Osteocyte (in vitro differentiated cells): ENCODE data around the gene PTPA. TPM values are rescaled to one million over a fixed set of nuclear protein-coding genes. Genes with fewer than 3 reads are reported as not detected.

Experiments
- DNase-seq: peaks from one replicate; pipeline ENCODE4 v3.0.0; 2021; ENCODE audit warnings: mixed read lengths; ENCODE audit not compliant: unreplicated experiment; ENCODE audit errors: extremely low spot score
- H3K27ac Mint-ChIP-seq: one replicate; pipeline ENCODE4 v1.8.0; 2021; ENCODE audit warnings: mild to moderate bottlenecking, mixed read lengths; ENCODE audit not compliant: unreplicated experiment
- H3K27me3 Mint-ChIP-seq: one replicate; pipeline ENCODE4 v1.8.0; 2021; ENCODE audit warnings: mixed read lengths; ENCODE audit not compliant: unreplicated experiment
- H3K36me3 Mint-ChIP-seq: one replicate; pipeline ENCODE4 v1.8.0; 2021; ENCODE audit warnings: mixed read lengths; ENCODE audit not compliant: unreplicated experiment
- H3K4me1 Mint-ChIP-seq: one replicate; pipeline ENCODE4 v1.8.0; 2021; ENCODE audit warnings: mixed read lengths; ENCODE audit not compliant: unreplicated experiment
- H3K4me3 Mint-ChIP-seq: one replicate; pipeline ENCODE4 v1.8.0; 2021; ENCODE audit warnings: mild to moderate bottlenecking, moderate library complexity, mixed read lengths; ENCODE audit not compliant: unreplicated experiment
- H3K9me3 Mint-ChIP-seq: one replicate; pipeline ENCODE4 v1.8.0; 2021; ENCODE audit warnings: mixed read lengths; ENCODE audit not compliant: unreplicated experiment
- CTCF ChIP-seq: fragments of 200-600 bp; sonication (generic); IDR thresholded peaks from 2 replicates; pipeline ENCODE4 v1.5.0; 2021; ENCODE audit warnings: antibody characterized with exemption, mild to moderate bottlenecking, moderate library complexity
- total RNA-seq: library from RNA; stranded (reverse); gene quantifications from 2 replicates; pipeline ENCODE4 v1.2.1, GENCODE V29; 2021

PTPA gene
- total RNA-seq, 1 donor from 2014 or later: 140 TPM

- TF ChIP-seq CTCF: no peak
- no peak for DNase-seq
- H3K9me3 Mint-ChIP-seq: no peaks in the 10 kb centered on the region
- no peaks in the 10 kb centered on the region for H3K27me3 Mint-ChIP-seq
- H3K27ac Mint-ChIP-seq: no peak overlapping the region
- peaks cover 10% of the 10 kb centered on the region for H3K36me3 Mint-ChIP-seq
- H3K4me1 Mint-ChIP-seq: no peaks in the 10 kb centered on the region
- no peak overlapping the region for H3K4me3 Mint-ChIP-seq
These were observed 9.9 kb upstream of the PTPA start for GRCh38 chr9:129101279-129101678.

DNA sequence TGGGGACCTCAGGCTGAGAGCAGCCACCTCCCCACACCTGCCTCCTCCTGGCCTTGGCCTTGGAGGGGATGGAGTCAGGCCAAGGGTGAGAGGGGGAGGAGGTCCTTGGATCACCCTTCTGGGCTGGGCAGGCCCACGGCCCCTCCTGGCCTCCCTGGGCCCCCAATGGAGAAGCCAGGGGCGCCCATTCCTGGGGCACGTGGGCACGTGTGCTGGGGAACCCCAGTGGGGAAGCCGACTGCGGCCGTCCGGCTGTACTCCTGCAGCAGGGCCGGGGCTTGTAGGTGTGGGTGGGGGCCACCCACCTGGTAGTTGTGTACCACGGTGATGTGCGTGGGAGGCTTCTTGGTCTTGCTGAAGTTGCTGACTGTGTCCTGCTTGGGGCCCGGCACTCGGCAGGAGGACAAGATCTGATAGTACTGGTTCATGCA lies 9.1 kb upstream of the PTPA start:
- H3K4me3 Mint-ChIP-seq: no peak overlapping the region
- no peaks in the 10 kb centered on the region for H3K9me3 Mint-ChIP-seq
- H3K27ac Mint-ChIP-seq: no peak overlapping the region
- TF ChIP-seq CTCF: no peak
- H3K36me3 Mint-ChIP-seq: peaks cover 12% of the 10 kb centered on the region
- H3K4me1 Mint-ChIP-seq: no peaks in the 10 kb centered on the region
- H3K27me3 Mint-ChIP-seq: no peaks in the 10 kb centered on the region
- DNase-seq: no peak

DNA sequence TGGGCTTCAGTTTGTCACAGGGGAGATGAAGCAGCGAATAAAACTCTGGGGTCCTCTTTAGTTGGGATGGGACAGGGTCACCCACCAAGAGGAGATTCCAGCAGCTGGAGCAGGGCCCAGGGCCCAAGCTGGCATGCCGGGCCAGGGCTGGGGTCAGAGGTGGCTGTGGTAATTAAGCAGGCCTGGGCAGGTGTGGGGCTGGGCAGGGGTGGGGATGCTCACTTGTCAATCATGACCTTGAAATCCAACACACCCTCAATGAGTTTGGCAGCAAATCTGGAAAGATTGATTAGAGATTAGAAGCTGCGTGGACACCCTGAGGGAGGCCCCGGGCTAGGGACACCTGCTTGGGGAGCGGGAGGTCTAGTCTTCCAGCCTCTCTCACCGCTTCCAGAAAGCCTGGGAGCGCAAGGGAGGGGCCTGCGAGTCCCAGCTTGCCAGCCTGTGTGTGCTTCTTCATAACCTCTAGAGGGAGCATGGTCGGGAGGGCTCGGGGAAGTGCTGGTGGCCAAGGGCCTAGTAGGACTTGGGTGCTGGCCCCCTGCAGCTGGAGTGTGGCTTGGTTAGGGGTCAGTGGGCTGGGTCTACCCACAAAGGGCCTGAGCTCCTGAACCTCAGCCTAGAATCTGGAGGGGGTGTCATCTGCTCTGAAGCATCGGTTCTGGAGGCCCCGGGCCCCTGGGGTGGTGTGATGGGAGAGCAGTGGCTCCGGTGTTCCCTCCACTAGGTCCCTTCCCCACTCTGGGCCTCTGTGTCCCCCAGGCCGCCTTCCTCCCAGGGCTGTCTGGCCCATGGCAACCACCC lies 8.2 kb upstream of the PTPA start:
- no peak overlapping the region for H3K4me3 Mint-ChIP-seq
- peaks cover 16% of the 10 kb centered on the region for H3K36me3 Mint-ChIP-seq
- H3K27ac Mint-ChIP-seq: no peak overlapping the region
- no peaks in the 10 kb centered on the region for H3K4me1 Mint-ChIP-seq
- no peak for DNase-seq
- H3K27me3 Mint-ChIP-seq: no peaks in the 10 kb centered on the region
- peak; percentile 52 for TF ChIP-seq CTCF
- no peaks in the 10 kb centered on the region for H3K9me3 Mint-ChIP-seq

DNA sequence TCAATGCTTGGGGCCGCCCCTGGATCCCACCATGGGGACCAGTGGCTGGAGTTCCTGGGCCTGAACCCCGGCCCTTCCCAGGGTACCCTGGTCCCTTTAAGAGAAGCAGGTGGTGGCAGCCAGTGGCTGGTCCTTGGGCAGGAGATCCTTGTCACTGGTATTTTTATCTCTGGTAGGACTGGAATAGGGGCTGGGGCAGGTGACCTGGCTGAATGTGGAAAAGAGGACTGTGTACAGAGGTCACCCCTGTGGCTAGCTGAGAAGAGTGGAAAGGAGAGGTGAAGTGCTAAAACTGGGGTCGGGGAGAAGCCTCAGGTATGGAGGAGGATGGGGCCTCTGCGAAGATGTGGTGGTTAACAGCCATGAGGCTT lies 7.6 kb upstream of the PTPA start:
- no peaks in the 10 kb centered on the region for H3K27me3 Mint-ChIP-seq
- H3K36me3 Mint-ChIP-seq: peaks cover 11% of the 10 kb centered on the region
- H3K27ac Mint-ChIP-seq: no peak overlapping the region
- H3K4me1 Mint-ChIP-seq: peaks cover under 1% of the 10 kb centered on the region
- TF ChIP-seq CTCF: no peak
- no peak overlapping the region for H3K4me3 Mint-ChIP-seq
- no peaks in the 10 kb centered on the region for H3K9me3 Mint-ChIP-seq
- no peak for DNase-seq

- peaks cover 11% of the 10 kb centered on the region for H3K36me3 Mint-ChIP-seq
- peaks cover 6% of the 10 kb centered on the region for H3K4me1 Mint-ChIP-seq
- H3K4me3 Mint-ChIP-seq: no peak overlapping the region
- H3K9me3 Mint-ChIP-seq: no peaks in the 10 kb centered on the region
- no peak for DNase-seq
- H3K27ac Mint-ChIP-seq: no peak overlapping the region
- H3K27me3 Mint-ChIP-seq: no peaks in the 10 kb centered on the region
- no peak for TF ChIP-seq CTCF
These were observed 7.2 kb upstream of the PTPA start for GRCh38 chr9:129104051-129104450.
